Adrenal gland (tissue), 12 donors: ENCODE data around the gene SUPT7L. TPM values are rescaled to one million over a fixed set of nuclear protein-coding genes. Genes with fewer than 3 reads are reported as not detected.

Source experiments
- DNase-seq, 7 donors: peaks; one replicate each; pipeline ENCODE4 v3.0.0-alpha.2; 2019 to 2020
- H3K27ac ChIP-seq, 5 donors: fragments of 200-600 bp; sonication (generic) in 4 of 5; 1 replicate in 3 of 5; 2 replicates in 2 of 5; pipeline versions ENCODE4 v1.5.1 to v1.8.0; 2016 to 2020; ENCODE audit warnings: mild to moderate bottlenecking in 1 of 5
- H3K27me3 ChIP-seq: fragments of 200-600 bp; 2 replicates; pipeline ENCODE4 v1.8.0; 2021
- H3K36me3 ChIP-seq, 2 donors: fragments of 200-600 bp; replicated peaks in 1 of 2; 1 replicate in 1 of 2; 2 replicates in 1 of 2; pipeline versions ENCODE4 v1.5.1 to v1.8.0; 2018 to 2022
- H3K4me1 ChIP-seq, 2 donors: fragments of 200-600 bp; replicated peaks in 1 of 2; 1 replicate in 1 of 2; 2 replicates in 1 of 2; pipeline versions ENCODE4 v1.5.1 to v1.8.0; 2018 to 2021
- H3K4me3 ChIP-seq, 4 donors: fragments of 200-600 bp; sonication (generic) in 3 of 4; one replicate each; pipeline ENCODE4 v1.5.1; 2016 to 2018
- H3K9me3 ChIP-seq, 3 donors: fragments of 200-600 bp; sonication (generic) in 1 of 3; replicated peaks in 1 of 3; 1 replicate in 2 of 3; 2 replicates in 1 of 3; pipeline versions ENCODE4 v1.5.1 to v1.8.0; 2016 to 2021
- CTCF ChIP-seq, 6 experiments: fragments of 450-650 bp in 4 of 6; fragments of 200-600 bp in 2 of 6; sonication (generic) in 1 of 6; IDR thresholded peaks; 1 replicate in 5 of 6; 2 replicates in 1 of 6; pipeline versions ENCODE4 v1.5.1 to v1.8.0; 2016 to 2021; ENCODE audit warnings: antibody characterized with exemption in 6 of 6, mild to moderate bottlenecking in 2 of 6, moderate library complexity in 1 of 6
- POLR2A ChIP-seq, 2 donors: fragments of 450-650 bp; IDR thresholded peaks; one replicate each; pipeline ENCODE4 v1.6.1; 2017; ENCODE audit warnings: antibody characterized with exemption in 2 of 2, mild to moderate bottlenecking in 2 of 2, moderate library complexity in 1 of 2
- WGBS, 4 donors: extraction: QIAGEN DNeasy Blood & Tissue Kit in 2 of 4; methylation state at CpG; one replicate each; pipeline versions ENCODE4 v1.1.5 to v1.1.7; 2013 to 2017; 5-methylcytosine and 5-hydroxymethylcytosine counted together
- intact Hi-C, 2 donors: fragments of 100-400 bp; cut with DNase I; formaldehyde crosslinking; loops; one replicate each; pipeline versions ENCODE4 v1.14.1 to v1.15.0; 2022 to 2023
- polyA plus RNA-seq, 3 donors: library from polyadenylated mRNA; stranded (reverse); fragments of 200-250 nt in 2 of 3; fragments of 350-450 nt in 1 of 3; fragmentation: Illumina TruSeq in 1 of 3; extraction: RNeasy Lipid Tissue Mini Kit (QIAGEN cat#74804) in 1 of 3; gene quantifications; one replicate each; pipeline ENCODE4 v1.2.3, GENCODE V29; 2013 to 2014
- total RNA-seq, 9 donors: library from RNA; depleted of rRNA in 4 of 9; stranded (reverse); fragments of >200 nt in 4 of 9; fragments of 120-200 nt in 1 of 9; fragmentation: NEBNext Ultra II Directional in 1 of 9; extraction: Animal tissue kit (Norgen Biotek cat#: 25700) in 1 of 9; gene quantifications; one replicate each; pipeline versions ENCODE4 v1.1.0 to v1.2.4, GENCODE V29; 2013 to 2023
- donor health status: healthy with polysubstance abuse.
- donor health status: Bipolar disorder and iron deficiency.
- donor health status: DM: yes; HTN: yes; CAD: no.
- donor health status: DM: no; HTN: no; CAD: no.
- donor health status: DM: no; HTN: no; CAD: no.
- donor health status: DM: yes; HTN: yes; CAD: no.

Gene SUPT7L
- total and polyA plus RNA-seq, 12 donors = 16.6 to 51.4 (median 33.8) TPM

GRCh38 chr2:27653397-27653796, 10.0 kb downstream of the SUPT7L start:
- Histone ChIP-seq H3K27ac (no peak overlapping the region), H3K4me1 (no peaks in the 10 kb centered on the region), H3K9me3 (no peaks in the 10 kb centered on the region), H3K27me3 (no peaks in the 10 kb centered on the region), H3K36me3 (peaks cover 0 to 91% of the 10 kb centered on the region in 2 donors), H3K4me3 (no peak overlapping the region)
- 89 to 97% (median 92%) methylated on average over 2 of the region's 2 CpGs for WGBS, 4 donors
- intact Hi-C loops = no loop called here
- TF ChIP-seq CTCF (IDR thresholded peaks at IDR 0.05) (no peak), POLR2A (IDR thresholded peaks at IDR 0.05) (no peak)
- no peak for DNase-seq

- WGBS, 4 donors = 80 to 86% (median 80%) methylated on average over 1 of the region's 1 CpG
- Histone ChIP-seq H3K36me3 (peaks cover 0 to 97% of the 10 kb centered on the region in 2 donors), H3K27me3 (no peaks in the 10 kb centered on the region), H3K27ac (no peak overlapping the region), H3K9me3 (no peaks in the 10 kb centered on the region), H3K4me3 (no peak overlapping the region), H3K4me1 (no peaks in the 10 kb centered on the region)
- TF ChIP-seq CTCF (IDR thresholded peaks at IDR 0.05) (no peak), POLR2A (IDR thresholded peaks at IDR 0.05) (no peak)
- intact Hi-C loops = no loop called here
- DNase-seq = no peak
These were observed 10.6 kb downstream of the SUPT7L start for GRCh38 chr2:27652790-27653189.

GRCh38 chr2:27652341-27652740, 11.1 kb downstream of the SUPT7L start:
- H3K4me3 ChIP-seq = no peak overlapping the region
- DNase-seq = no peak
- intact Hi-C loops = no loop called here
- H3K36me3 ChIP-seq = peaks cover 0 to 99% of the 10 kb centered on the region in 2 donors
- no peaks in the 10 kb centered on the region for H3K4me1 ChIP-seq
- TF ChIP-seq POLR2A (IDR thresholded peaks at IDR 0.05) = no peak
- no peak for TF ChIP-seq CTCF (IDR thresholded peaks at IDR 0.05)
- no peaks in the 10 kb centered on the region for H3K27me3 ChIP-seq
- no peaks in the 10 kb centered on the region for H3K9me3 ChIP-seq
- no peak overlapping the region for H3K27ac ChIP-seq

GRCh38 chr2:27651056-27651455, 12.4 kb downstream of the SUPT7L start:
- no peak overlapping the region for H3K27ac ChIP-seq
- intact Hi-C loops = no loop called here
- H3K4me1 ChIP-seq = no peaks in the 10 kb centered on the region
- no peaks in the 10 kb centered on the region for H3K9me3 ChIP-seq
- H3K36me3 ChIP-seq = peaks cover 0 to 95% of the 10 kb centered on the region in 2 donors
- H3K27me3 ChIP-seq = no peaks in the 10 kb centered on the region
- no peak for DNase-seq
- TF ChIP-seq CTCF (IDR thresholded peaks at IDR 0.05) (no peak), POLR2A (IDR thresholded peaks at IDR 0.05) (no peak)
- H3K4me3 ChIP-seq = no peak overlapping the region
- 73 to 83% (median 78%) methylated on average over 4 of the region's 4 CpGs for WGBS, 4 donors
